Subcutaneous adipose tissue (tissue), 4 donors: ENCODE measurements around the gene FOXP2. TPM values are rescaled to one million over a fixed set of nuclear protein-coding genes. Genes with fewer than 3 reads are reported as not detected.

ENCODE experiments used
- CTCF ChIP-seq: fragments of 450-650 bp; IDR thresholded peaks from one replicate; pipeline ENCODE4 v1.5.1; 2016; ENCODE audit warnings: low read depth, mild to moderate bottlenecking, control low read depth, antibody characterized with exemption, moderate library complexity
- total RNA-seq, 4 donors: library from RNA; depleted of rRNA; stranded (reverse); fragments of >200 nt; gene quantifications; one replicate each; pipeline ENCODE4 v1.1.0, GENCODE V29; 2016

FOXP2 gene
- total RNA-seq, 4 donors from 2014 or later = 11.3 to 20.1 (median 16.1) TPM

- no peak for TF ChIP-seq CTCF
Measured at GRCh38 chr7:114416129-114416990, 1.7 kb downstream of the FOXP2 start.

- no peak for TF ChIP-seq CTCF
Measured at GRCh38 chr7:114417290-114417689, 2.7 kb downstream of the FOXP2 start.

- TF ChIP-seq CTCF = no peak
Measured at GRCh38 chr7:114418117-114418516, 3.5 kb downstream of the FOXP2 start.

GRCh38 chr7:114419441-114420272 is 5.0 kb downstream of the FOXP2 start:
- TF ChIP-seq CTCF = no peak

- no peak for TF ChIP-seq CTCF
Measured at GRCh38 chr7:114422507-114423501, 8.2 kb downstream of the FOXP2 start.

- no peak for TF ChIP-seq CTCF
Measured at GRCh38 chr7:114426382-114426781, 11.8 kb downstream of the FOXP2 start.
